Karpas-422 (cell line): ENCODE measurements around the gene RAB30. TPM values are rescaled to one million over a fixed set of nuclear protein-coding genes. Genes with fewer than 3 reads are reported as not detected.

Source experiments
- DNase-seq: peaks from one replicate; pipeline ENCODE4 v3.0.0-alpha.2; 2015
- H2AFZ ChIP-seq: fragments of 200-600 bp; sonication (generic); 2 replicates; pipeline ENCODE4 v1.6.1; 2014; ENCODE audit warnings: antibody characterized with exemption, low read length, mixed read lengths
- H3K27ac ChIP-seq: fragments of 200-600 bp; sonication (generic); 2 replicates; pipeline ENCODE4 v1.5.1; 2014; ENCODE audit warnings: mild to moderate bottlenecking, low read length, moderate library complexity
- H3K27me3 ChIP-seq: fragments of 200-600 bp; sonication (generic); 2 replicates; pipeline ENCODE4 v1.6.1; 2014; ENCODE audit warnings: low read length, mixed read lengths
- H3K36me3 ChIP-seq: fragments of 200-600 bp; sonication (generic); 2 replicates; pipeline ENCODE4 v1.6.1; 2014; ENCODE audit warnings: low read length, mixed read lengths; ENCODE audit not compliant: insufficient read depth
- H3K4me1 ChIP-seq: fragments of 200-600 bp; sonication (generic); 2 replicates; pipeline ENCODE4 v1.6.1; 2014; ENCODE audit warnings: mild to moderate bottlenecking, low read length, mixed read lengths
- H3K4me2 ChIP-seq: fragments of 200-600 bp; sonication (generic); 2 replicates; pipeline ENCODE4 v1.6.1; 2014; ENCODE audit warnings: low read length, low read depth, mild to moderate bottlenecking; ENCODE audit not compliant: poor library complexity, severe bottlenecking
- H3K4me3 ChIP-seq: fragments of 200-600 bp; sonication (generic); 2 replicates; pipeline ENCODE4 v1.5.1; 2014; ENCODE audit warnings: mild to moderate bottlenecking, antibody characterized with exemption, low read length, mixed read lengths
- H3K79me2 ChIP-seq: fragments of 200-600 bp; sonication (generic); 2 replicates; pipeline ENCODE4 v1.6.1; 2014; ENCODE audit warnings: mild to moderate bottlenecking, low read length, mixed read lengths
- H3K9ac ChIP-seq: fragments of 200-600 bp; sonication (generic); 2 replicates; pipeline ENCODE4 v1.6.0; 2014; ENCODE audit warnings: low read length
- H3K9me2 ChIP-seq: fragments of 200-600 bp; sonication (generic), shearing (Covaris generic); replicated peaks from 2 replicates; pipeline ENCODE4 v1.6.0; 2014; ENCODE audit warnings: mild to moderate bottlenecking, low read length, moderate library complexity; ENCODE audit not compliant: insufficient read depth
- H3K9me3 ChIP-seq: fragments of 300-700, 200-600 bp; sonication (generic); 2 replicates; pipeline ENCODE4 v1.6.1; 2014; ENCODE audit warnings: low read length, mixed read lengths
- H4K20me1 ChIP-seq: fragments of 200-600 bp; sonication (generic); 2 replicates; pipeline ENCODE4 v1.6.1; 2014; ENCODE audit warnings: mild to moderate bottlenecking, antibody characterized with exemption, low read length, low read depth; ENCODE audit not compliant: insufficient read depth
- total RNA-seq: library from RNA; depleted of rRNA; stranded (reverse); fragments of >200 nt; shearing (Covaris generic); gene quantifications from 2 replicates; pipeline ENCODE4 v1.2.3, GENCODE V29; 2014; ENCODE audit warnings: low replicate concordance

Gene RAB30
- total RNA-seq, 1 experiment from 2014 or later = 66.5 TPM

DNA sequence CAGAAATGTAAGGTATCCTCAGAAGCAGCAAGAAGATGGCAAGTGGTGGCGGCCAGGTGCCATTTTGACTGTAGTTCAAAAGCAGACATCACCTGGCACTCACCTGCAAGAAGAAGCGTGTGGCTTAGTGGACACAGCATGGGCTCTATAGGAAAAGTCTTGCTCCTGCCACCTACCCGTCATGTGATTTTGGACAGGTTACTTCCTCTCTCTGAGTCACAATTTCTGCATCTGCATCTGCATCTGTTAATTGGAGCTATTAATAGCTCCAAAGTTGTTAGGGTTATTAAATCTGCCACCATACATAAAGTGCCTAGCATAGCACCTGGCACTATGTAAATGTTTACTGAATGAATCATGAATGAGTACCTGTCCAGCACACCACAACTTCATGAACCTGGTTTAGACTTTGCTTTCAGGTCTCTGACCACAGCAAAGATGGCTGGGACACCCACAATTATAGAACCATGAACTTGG is 16.8 kb downstream of the RAB30 start:
- Histone ChIP-seq H3K4me3 (peak overlapping the region; percentile 11; the same call in 1 of the 2 replicates), H3K79me2 (peaks cover 100% of the 10 kb centered on the region), H3K27me3 (no peaks in the 10 kb centered on the region), H3K9me3 (no peaks in the 10 kb centered on the region), H4K20me1 (no peaks in the 10 kb centered on the region), H3K4me1 (peaks cover 99% of the 10 kb centered on the region), H3K9me2 (no peaks in the 10 kb centered on the region), H3K27ac (peak overlapping the region; percentile 98), H3K9ac (peak overlapping the region; percentile 37), H2AFZ (no peak overlapping the region), H3K36me3 (peaks cover 54% of the 10 kb centered on the region), H3K4me2 (peak overlapping the region; percentile 61)
- peak; percentile 87 for DNase-seq

DNA sequence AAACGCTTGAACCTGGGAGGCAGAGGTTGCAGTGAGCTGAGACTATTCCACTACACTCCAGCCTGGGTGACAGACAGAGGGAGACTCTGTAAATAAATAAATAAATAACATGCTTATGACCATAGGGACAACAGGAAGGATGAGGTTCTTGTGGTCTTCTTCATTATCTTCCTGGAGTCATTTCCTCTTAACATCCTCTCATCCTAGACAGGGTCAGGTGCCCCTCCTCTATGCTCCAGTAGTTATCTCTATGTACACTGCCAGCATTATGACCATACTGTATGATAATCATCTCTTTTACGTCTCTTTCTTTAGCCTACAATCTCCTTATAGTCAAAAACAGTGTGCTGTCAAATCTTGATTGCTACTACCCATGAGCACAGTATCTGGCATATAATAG is 17.7 kb downstream of the RAB30 start:
- 0 out of 2 replicates have a peak overlapping the region, but pooled peaks have one; percentile 11 for H3K4me3 ChIP-seq
- H3K9me2 ChIP-seq = no peaks in the 10 kb centered on the region
- H3K4me1 ChIP-seq = peaks cover 99% of the 10 kb centered on the region
- H3K79me2 ChIP-seq = peaks cover 100% of the 10 kb centered on the region
- no peak overlapping the region for H2AFZ ChIP-seq
- H3K27me3 ChIP-seq = no peaks in the 10 kb centered on the region
- DNase-seq = peak; percentile 64
- peaks cover 47% of the 10 kb centered on the region for H3K36me3 ChIP-seq
- H3K9ac ChIP-seq = peak overlapping the region; percentile 37
- H3K4me2 ChIP-seq = peak overlapping the region; percentile 61
- H3K9me3 ChIP-seq = no peaks in the 10 kb centered on the region
- H3K27ac ChIP-seq = peak overlapping the region; percentile 98
- H4K20me1 ChIP-seq = no peaks in the 10 kb centered on the region

DNA sequence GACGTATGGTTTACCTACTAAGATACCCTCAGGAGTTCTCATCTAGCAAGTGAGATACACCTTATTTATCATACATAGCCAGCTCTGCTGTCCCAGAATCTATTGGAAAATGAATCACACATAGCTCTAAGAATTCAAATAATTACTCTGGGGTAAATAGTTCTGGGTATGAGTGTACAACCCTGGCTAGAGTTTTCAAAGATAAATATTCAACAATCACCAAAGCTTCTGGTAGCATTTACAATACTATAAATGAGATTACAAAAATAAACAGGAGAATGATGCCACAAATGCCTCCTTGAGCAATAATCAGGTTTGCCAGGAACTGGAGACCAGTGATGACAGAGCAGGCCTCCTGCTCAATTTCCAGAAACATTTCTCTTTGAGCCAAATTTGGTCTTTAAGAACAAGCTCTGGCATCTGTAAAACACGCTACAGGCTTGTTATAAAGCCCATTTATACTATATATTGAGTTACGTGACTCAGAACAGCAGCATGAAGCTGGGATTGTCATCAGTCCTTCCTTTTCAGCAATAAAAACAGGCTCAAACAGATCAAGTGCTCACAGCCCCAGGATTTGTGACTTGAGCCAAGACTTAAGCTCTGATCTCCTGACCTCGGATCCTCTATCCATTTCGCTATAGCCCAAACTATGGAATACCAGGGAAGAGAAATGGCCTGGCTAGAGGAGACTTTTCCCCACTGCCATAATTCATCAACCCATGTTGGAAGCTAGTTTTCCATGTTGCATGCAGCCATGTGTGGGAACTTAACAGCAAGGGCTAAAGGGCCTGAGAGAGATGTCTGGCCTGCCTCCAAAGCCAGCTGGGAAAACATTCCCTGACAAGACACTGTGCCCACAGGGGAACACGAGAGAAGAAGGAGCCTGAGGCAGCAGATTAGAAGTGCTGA is 19.7 kb downstream of the RAB30 start:
- Histone ChIP-seq H3K27ac (peak overlapping the region; percentile 98), H3K4me2 (no peak overlapping the region), H3K9me2 (no peaks in the 10 kb centered on the region), H2AFZ (no peak overlapping the region), H3K4me3 (no peak overlapping the region), H3K79me2 (peaks cover 100% of the 10 kb centered on the region), H3K36me3 (peaks cover 41% of the 10 kb centered on the region), H3K27me3 (no peaks in the 10 kb centered on the region), H3K9me3 (no peaks in the 10 kb centered on the region), H3K4me1 (peaks cover 99% of the 10 kb centered on the region), H3K9ac (peak overlapping the region; percentile 6; the same call in 1 of the 2 replicates), H4K20me1 (no peaks in the 10 kb centered on the region)
- DNase-seq = no peak

- H3K9ac ChIP-seq = peak overlapping the region; percentile 39
- no peak overlapping the region for H2AFZ ChIP-seq
- H3K9me3 ChIP-seq = no peaks in the 10 kb centered on the region
- H3K27ac ChIP-seq = peak overlapping the region; percentile 78
- peaks cover 100% of the 10 kb centered on the region for H3K79me2 ChIP-seq
- no peaks in the 10 kb centered on the region for H3K27me3 ChIP-seq
- H3K4me1 ChIP-seq = peaks cover 98% of the 10 kb centered on the region
- no peaks in the 10 kb centered on the region; the same call in 1 of the 2 replicates for H4K20me1 ChIP-seq
- DNase-seq = peak; percentile 68
- H3K9me2 ChIP-seq = no peaks in the 10 kb centered on the region
- H3K4me2 ChIP-seq = peak overlapping the region; percentile 47
- peaks cover 12% of the 10 kb centered on the region; the same call in 1 of the 2 replicates for H3K36me3 ChIP-seq
- H3K4me3 ChIP-seq = no peak overlapping the region
Measured at GRCh38 chr11:83047515-83048225, 24.0 kb downstream of the RAB30 start.

- no peaks in the 10 kb centered on the region for H3K9me2 ChIP-seq
- H4K20me1 ChIP-seq = no peaks in the 10 kb centered on the region; the same call in 1 of the 2 replicates
- peaks cover 95% of the 10 kb centered on the region for H3K4me1 ChIP-seq
- peak overlapping the region; percentile 78 for H3K27ac ChIP-seq
- H3K79me2 ChIP-seq = peaks cover 100% of the 10 kb centered on the region
- no peak overlapping the region for H3K4me3 ChIP-seq
- H3K27me3 ChIP-seq = no peaks in the 10 kb centered on the region
- H3K36me3 ChIP-seq = peaks cover 3% of the 10 kb centered on the region; the same call in 1 of the 2 replicates
- no peaks in the 10 kb centered on the region for H3K9me3 ChIP-seq
- H3K4me2 ChIP-seq = peak overlapping the region; percentile 47
- 0 out of 2 replicates have a peak overlapping the region, but pooled peaks have one; percentile 39 for H3K9ac ChIP-seq
- H2AFZ ChIP-seq = no peak overlapping the region
- DNase-seq = no peak
Measured at GRCh38 chr11:83046621-83047172, 25.0 kb downstream of the RAB30 start.

DNA sequence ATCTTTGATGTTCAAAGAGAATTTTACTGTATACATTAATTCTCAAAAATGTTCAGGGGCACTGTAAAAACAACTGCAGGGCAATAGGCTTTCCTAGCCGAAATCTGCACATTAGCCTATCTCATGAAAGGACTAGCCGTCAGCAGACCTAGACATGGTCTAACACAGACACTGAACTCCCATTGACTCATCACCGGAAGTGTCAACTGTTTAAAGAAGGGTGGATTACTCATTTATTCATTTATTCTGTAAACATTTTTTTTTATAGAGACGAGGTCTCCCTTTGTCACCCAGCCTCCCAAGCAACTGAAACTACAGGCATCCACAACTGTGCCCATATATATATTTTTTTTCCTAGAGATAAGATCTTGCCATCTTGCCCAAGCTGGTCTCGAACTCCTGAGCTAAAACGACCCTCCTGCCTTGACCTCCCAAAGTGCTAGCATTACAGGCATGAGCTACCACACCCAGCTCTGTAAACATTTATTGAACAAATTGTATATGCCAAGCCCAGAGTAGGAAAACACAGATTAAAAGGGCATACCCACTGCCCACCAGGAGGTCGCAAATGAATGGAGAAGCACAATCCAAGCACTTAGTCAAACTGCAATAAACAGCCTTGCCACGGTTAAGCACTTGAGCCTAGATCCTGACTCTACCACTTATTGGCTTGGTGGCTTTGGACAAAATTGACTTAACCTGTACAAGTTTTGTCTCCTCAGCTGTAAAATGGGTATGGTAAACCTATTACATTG is 26.6 kb downstream of the RAB30 start:
- peak overlapping the region; percentile 78 for H3K27ac ChIP-seq
- peaks cover 89% of the 10 kb centered on the region for H3K4me1 ChIP-seq
- no peaks in the 10 kb centered on the region; the same call in 1 of the 2 replicates for H4K20me1 ChIP-seq
- H2AFZ ChIP-seq = no peak overlapping the region
- H3K79me2 ChIP-seq = peaks cover 100% of the 10 kb centered on the region
- no peaks in the 10 kb centered on the region for H3K9me2 ChIP-seq
- peak overlapping the region; percentile 4; the same call in 1 of the 2 replicates for H3K9ac ChIP-seq
- H3K9me3 ChIP-seq = no peaks in the 10 kb centered on the region
- no peak overlapping the region for H3K4me3 ChIP-seq
- H3K4me2 ChIP-seq = peak overlapping the region; percentile 47
- H3K36me3 ChIP-seq = no peaks in the 10 kb centered on the region
- H3K27me3 ChIP-seq = no peaks in the 10 kb centered on the region
- DNase-seq = peak; percentile 69

DNA sequence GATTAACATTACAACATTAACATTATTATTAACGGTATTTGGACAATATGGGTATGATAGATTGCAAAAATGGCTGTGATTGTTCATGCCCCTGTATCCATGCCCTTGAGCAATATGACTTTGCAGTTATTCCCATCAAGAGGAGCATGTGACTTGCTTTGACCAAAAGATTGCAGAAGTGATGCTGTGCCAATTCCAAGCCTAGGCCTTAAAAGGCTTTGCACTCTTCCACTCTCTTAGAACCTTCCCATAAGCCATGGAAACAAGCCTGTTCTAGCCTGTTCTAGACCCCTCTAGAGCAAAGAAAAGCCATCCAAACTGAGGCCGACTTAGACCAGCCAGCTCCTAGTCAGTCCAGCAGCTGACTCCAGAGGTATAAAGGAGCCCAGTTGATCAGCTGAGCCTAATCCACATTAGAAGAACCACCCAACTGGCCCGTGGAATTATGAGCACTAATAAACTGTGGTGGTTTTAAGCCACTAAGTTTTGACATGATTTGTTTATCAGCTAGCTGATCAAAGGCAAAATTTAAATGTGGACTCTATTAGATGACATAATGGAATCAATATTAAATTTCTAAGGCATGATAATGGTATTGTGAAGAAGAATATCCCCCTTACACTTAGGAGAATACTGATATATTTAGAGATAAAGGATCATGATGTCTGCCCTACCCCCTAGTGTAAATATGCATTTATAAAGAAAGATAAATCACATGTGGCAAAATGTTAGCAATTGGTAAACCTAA is 28.6 kb downstream of the RAB30 start:
- peaks cover 100% of the 10 kb centered on the region for H3K79me2 ChIP-seq
- H3K27ac ChIP-seq = peak overlapping the region; percentile 78
- no peaks in the 10 kb centered on the region for H3K27me3 ChIP-seq
- no peaks in the 10 kb centered on the region for H3K9me3 ChIP-seq
- no peak overlapping the region for H3K4me2 ChIP-seq
- H3K4me3 ChIP-seq = no peak overlapping the region
- H4K20me1 ChIP-seq = peaks cover 5% of the 10 kb centered on the region
- H3K36me3 ChIP-seq = no peaks in the 10 kb centered on the region
- H2AFZ ChIP-seq = no peak overlapping the region
- H3K9ac ChIP-seq = no peak overlapping the region
- DNase-seq = no peak
- H3K9me2 ChIP-seq = no peaks in the 10 kb centered on the region
- H3K4me1 ChIP-seq = peaks cover 89% of the 10 kb centered on the region
